Activated CD4-positive, alpha-beta T cell treated with anti-CD3 and anti-CD28 coated beads for 4 hours (primary cell): ENCODE measurements around the gene WNT11.
"Not testable (repeated sequence)": the region's sequence is repeated elsewhere in the genome, so short reads cannot be mapped to it uniquely, and the experiment has no call there.

Source experiments
- DNase-seq, 2 donors: peaks; one replicate each; pipeline ENCODE4 v3.0.0-alpha.2; 2020

Gene WNT11

DNA sequence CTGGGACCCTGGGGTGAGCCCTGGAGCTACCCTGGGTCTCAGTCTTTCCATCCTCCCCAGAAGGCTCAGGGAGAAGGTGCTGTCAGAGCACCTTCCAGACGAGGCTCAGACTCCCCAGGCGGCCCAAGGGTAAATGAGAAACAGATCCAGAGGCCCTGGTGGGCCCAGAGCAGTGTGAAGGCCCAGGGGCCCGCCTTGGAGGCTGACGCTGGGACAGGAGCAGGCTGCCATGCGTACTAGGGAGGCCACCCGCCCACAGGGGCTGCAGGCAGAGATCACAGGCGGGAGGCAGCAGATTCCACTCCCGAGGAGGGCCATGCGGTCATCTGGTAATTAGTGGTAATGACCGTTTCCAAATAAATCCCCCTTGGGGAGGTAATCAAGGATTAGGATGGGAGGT is 5.2 kb downstream of the WNT11 start:
- no peak for DNase-seq

DNA sequence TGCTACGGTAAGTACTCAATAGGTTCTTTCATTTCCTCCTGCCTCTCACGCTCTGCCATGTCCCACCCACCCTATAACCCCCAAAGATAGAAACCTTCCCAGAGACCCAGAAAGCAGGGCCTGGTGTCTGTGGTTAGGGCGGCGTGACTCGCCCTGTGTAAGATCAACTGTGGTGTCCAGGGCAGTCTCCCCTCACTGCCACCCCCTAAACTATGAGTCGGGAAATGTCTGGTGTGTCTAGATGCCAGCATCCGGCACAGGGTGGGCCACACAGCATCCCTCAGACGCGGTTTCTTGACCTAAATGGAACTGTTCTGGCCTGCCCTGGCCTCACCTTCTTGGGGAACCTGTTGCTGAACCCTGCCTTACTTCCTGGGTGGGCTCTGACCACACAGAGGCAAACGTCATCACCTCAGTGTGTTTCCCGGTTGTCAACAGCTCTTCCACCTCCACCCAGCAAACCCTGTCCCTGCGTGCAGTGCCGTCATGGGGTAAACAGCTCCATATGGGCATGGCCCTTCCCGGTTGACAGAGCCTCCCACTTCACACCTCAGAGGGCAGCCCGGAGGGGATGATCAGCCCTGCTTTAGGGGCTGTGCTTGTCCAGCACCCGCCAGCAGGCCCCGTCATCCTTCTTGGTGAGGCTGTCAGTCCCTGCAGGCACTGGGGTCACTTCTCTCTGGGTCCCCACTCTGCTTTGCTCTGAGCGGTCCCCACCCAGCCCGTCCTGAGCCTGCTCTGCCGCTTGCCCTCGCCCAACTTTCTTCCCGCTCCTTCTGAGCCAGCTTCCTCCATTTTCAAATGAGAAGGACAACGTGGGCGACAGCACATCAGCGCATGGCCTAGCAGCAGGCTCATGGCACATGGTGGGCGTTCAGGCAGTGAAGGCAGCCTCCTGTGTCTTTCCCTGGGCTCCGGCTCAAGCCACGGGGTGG is 6.0 kb downstream of the WNT11 start:
- DNase-seq: no peak

DNA sequence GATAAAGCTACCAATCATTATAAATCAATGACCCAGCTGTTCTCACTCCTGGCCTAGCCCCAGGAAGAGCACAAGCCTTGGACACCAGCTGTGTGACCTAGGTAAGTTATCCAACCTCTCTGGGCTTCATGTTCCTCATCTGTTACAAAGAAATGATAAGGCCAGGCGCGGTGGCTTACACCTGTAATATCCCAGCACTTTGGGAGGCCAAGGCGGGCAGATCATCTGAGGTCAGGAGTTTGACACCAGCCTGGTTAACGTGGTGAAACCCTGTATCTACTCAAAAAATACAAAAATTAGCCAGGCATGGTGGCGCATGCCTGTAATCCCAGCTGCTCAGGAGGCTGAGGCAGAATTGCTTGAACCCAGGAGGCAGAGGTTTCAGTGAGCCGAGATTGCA is 7.6 kb downstream of the WNT11 start:
- not testable (repeated sequence) for DNase-seq

DNA sequence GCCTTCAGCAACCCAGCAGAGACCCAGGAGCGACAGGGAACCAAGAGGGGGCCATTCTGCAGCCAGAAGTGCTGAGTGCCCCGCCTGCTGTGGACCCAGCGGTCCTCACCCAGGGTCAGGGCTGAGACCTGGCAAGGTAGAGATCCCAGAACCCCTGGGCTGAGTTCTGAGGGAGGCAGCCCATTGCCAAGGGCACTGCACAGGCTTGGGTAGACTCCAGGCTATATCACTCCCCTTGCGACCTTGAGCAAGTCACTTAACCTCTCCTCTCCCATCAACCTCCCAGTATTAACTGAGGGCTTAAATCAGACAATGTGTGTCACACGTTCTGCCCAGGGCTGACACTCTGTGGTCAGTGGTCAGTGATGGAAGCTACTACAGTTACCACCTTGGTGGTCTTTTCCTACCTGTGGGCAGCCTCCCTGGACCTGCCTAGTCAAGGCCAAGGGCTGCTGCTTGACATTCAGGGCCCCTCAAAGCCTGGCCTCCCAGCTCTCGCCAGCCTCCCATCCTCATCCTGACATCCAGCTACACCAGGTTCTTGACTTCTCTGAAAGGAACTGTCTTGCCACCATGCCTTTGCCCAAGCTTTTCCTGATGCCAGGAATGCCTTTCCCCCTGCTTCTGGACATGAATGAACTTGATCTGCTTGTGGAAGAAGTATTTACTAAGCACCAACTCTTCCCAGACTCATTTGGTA is 8.2 kb downstream of the WNT11 start:
- DNase-seq: no peak

DNA sequence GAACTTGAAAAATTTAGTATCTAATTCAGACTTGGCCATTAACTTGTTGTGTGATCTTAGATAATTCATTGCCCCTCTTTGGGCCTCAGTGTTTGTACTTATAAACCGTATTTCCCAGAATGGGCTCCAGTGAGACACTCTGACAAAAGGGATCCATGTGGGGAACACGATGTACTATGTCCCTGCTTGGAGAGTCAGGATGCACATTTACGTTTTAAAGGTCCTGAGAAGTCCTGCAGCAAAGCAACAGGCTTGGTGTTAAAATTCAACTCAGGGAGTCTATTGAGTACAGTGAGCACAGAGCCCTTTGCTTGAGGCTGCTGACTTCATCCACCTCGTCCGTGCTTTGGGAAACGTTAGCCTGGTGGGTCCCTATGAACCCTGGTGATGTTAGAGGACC is 9.0 kb downstream of the WNT11 start:
- DNase-seq: no peak

DNA sequence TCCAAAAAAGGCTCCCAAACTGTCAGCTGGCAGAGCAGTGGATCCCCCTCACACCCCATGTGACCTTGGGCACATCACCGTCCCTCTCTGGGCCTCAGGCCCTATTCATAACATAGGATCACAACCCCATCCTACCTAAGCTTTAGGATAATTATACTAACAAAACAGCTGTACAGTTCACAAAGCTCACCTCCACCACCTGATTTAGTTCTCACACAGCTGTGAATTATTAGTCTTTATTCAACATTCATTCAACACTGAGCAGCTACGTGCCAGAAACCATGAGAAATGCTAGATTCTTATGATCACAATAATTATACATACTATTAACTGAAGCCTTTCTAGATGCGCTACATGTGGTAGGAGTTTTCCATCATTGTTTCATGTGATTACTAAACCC is 9.5 kb downstream of the WNT11 start:
- DNase-seq: no peak

DNA sequence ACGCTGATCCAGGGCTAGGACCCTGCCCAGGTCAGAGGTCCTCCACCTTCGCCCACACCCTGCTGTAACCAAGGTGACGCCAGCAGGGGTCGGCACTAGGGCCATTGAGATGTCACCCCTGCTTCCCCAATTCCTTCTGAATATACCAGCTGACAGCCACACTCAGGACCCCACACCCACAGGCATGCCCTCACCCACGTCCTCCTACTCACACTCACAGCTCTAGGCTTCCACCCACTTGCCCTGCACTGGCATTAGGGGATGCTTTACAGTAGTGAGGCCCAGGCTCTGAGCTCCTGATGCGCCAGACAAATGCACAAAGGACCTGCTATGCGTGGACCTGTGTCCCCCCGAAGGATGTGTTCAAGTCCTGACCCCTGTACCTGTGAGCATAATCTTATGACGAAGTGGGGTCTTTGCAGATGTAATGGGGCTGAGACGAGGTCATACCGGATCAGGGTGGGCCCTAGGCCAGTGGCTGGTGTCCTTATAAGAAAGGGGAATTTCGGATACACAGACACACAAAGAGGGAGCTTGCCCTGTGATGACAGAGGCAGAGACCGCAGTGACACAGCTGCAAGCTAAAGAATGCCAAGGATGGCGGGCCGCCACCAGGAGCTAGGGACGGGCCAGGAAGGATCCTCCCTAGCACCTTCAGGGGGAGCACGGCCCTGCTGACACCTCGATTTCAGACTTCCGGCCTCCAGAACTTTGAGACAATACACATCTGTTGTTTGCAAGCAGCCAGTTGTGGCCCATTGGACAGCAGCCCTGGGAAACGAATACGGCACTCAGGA is 11.2 kb downstream of the WNT11 start:
- no peak for DNase-seq

DNA sequence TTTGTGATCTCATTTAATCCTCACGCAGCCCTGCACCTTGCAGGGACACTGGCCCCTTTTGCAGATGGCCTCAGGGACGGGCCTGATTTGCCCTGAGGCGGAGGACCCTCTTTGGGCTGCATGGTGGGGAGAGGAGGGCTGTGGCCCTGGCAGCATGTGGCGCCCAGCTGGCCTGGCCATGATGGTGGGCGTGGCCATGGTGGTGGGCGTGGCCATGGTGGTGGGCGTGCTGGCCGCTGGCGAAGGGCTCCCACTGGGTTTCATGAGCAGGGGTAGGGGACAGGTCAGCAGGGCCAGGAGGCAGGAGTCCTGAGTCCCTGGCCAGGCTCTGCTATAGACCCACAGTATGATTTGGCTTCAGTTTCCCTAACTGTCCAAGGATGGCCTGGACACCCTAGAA is 13.1 kb downstream of the WNT11 start:
- no peak for DNase-seq

DNA sequence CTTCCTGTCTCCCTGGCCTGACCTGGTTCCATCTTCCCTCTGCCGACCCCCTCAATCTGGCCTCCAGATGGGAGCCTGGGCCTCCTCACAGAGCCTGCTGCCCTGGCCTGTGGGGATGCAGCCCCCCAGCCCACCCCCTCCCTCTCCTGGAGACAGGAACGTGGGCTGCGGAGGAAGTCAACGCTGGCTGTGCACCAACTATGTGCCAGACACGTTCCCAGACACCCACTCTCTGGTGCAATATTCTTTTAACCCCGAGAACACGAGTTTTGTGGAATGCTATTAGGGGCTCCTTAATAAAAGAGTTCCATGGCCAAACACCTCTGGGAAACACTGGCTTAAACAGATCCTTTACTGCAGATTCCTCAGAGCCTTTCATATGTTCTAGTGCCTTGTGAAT is 15.9 kb downstream of the WNT11 start:
- no peak for DNase-seq

DNA sequence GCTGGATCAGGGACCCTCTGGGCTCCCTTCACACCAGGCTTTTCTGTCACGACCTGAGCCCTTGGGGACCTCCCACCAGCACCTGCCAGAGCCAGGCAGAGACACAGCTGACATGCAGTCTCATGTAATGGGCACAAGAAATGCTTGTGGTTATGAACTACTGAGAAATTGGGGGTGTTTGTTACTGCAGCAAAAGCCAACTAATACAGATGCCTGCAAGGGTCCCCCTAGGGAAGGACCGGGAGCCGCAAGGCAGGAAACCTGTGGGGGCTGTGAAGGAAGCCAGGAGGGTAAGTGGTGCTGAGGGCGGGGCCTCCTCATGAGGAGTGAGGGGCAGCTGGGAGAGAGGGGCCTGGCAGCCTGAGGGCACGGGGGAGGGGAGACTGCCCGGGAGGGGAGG is 16.6 kb downstream of the WNT11 start:
- DNase-seq: no peak

DNA sequence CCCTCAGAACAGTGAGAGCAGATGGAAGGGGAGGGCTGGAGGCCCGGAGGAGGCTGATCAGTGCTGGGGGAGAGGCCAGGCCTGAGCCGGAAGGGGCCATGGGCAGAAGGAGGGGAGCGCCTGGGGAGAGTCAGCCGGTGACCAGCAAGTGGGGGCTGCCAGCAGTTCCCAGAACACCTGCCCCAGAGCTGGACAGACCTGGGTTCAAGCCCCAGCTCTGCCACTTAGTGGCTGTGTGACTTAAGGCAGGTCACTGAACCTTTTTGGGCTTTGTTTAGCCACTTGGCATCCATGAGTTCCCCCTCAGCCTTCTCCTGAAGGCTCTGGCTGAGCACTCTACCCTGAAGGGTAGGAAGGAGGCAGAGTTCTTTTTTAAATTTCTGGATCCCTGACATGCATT is 17.4 kb downstream of the WNT11 start:
- no peak for DNase-seq

DNA sequence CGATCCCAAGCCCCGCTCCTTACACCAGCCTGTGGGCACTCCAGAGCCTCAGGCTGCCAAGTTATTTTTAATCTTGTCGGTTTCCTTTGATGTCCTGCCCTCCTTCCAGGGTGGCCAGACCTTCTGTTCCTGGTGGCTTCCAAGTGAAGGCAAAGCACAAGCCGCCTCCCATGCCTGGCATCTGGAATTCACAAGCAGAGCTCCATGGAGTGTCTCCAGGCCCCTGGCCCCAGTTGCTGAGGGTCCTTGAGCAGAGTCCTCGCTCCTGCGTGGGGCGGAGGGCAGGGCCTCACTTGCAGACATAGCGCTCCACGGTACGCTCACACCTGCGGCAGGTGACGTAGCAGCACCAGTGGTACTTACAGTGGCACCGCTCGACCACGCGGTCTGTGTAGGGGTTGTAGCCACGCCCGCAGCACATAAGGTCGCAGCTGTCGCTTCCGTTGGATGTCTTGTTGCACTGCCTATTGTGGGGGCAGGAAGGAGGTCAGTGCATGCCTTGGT is 19.5 kb downstream of the WNT11 start:
- DNase-seq: no peak

DNA sequence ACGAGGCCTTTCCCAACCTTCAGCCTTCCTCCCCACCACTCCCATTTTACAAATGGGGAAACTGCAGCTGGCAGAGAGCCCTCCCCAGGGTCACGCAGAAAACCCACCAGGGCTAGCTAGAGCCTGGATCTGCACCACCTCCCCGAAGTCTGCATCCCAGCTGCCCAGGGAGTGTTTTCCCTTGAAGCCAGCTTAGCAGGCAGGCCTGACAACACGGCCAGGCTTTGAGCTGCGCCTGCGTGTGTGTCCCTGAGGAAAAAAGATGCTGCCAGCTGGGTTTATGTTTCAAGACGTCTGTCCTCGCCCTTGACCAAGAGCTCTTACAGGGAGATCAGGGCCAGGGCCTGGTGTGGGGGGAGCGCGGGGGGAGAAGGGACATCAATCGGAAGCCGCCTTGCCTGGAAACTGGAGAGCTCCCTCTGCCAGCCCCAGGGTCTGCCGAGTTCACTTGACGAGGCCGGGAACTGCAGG is 20.3 kb downstream of the WNT11 start:
- no peak for DNase-seq

DNA sequence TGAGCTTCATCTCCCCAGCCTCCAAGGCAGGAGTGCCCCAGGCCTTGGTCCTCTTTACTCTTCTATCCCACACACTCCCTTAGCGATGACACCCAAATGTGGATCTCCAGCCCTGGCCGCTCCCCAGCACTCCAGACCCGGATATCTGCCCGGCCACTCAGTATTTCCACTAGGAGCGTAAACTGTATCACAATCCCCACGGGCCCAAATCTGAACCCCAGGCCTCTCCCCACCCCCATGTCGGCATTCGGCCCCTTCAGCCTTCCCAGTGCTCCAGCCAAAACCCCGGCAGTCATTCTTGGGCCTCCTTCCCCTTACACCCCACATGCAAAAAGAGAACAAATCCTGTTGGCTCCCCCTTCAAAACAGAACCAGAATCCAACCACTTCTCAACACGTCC is 20.8 kb downstream of the WNT11 start:
- DNase-seq: no peak

DNA sequence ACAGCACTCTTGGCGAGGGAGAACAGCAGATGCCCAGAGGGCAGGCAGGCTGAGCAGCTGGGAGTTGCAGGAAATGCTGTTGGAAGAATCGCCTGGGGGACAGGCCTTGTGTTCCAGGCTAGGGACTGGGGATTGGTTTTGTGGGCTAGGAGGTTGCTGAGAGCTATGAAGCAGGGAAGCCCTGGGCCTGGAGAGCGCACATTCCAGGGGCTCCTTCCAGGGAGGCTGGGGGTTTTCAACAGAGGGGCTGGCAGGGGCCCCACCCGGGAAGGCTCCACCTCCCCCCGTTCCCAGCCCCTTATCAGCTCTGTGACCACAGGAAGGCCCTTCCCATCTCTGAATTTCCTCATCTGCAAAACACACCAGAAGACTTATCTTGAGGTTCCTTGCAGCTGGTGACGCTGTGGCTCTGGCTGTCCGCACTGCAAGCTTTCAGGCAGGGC is 21.7 kb downstream of the WNT11 start:
- no peak for DNase-seq

DNA sequence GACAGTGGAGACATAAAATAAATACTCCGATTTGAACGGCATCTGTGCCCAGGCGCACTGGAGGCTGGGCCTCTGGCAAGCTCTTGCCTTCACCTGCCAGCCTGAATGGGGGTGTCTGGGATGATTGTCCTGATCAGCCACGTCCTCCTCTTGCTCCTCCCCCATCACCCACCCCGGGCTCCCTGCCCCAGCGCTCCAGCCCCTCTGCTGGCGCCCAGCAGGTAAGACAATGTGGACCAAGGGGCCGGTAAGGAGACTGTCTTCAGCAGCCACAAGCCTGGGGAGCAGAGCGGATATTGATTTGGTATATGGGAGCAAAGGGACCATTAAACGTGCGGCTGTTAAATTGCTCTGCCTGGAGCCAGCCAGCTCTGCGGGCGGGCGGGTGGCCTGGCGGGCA is 24.9 kb downstream of the WNT11 start:
- no peak for DNase-seq

DNA sequence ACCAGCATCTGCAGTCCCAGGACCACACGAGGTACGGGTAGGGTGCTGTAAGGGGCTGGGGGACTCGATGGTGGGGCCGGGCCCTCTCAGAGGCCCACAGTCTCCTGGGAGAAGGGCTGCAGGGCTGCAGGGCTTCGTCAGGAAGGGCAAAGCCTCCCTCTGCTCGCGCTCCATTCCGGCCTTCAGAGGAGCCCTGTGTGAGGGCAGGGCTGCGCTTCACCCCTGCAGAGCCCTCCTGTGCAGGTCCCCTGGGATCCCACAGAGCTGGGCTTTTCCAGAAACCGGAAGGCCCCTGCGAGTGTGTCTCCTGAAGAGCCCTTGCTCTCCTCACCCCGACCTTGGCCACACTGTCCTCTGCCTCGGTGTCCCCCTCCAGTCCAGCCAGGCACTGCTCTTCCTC is 27.2 kb downstream of the WNT11 start:
- no peak for DNase-seq

DNA sequence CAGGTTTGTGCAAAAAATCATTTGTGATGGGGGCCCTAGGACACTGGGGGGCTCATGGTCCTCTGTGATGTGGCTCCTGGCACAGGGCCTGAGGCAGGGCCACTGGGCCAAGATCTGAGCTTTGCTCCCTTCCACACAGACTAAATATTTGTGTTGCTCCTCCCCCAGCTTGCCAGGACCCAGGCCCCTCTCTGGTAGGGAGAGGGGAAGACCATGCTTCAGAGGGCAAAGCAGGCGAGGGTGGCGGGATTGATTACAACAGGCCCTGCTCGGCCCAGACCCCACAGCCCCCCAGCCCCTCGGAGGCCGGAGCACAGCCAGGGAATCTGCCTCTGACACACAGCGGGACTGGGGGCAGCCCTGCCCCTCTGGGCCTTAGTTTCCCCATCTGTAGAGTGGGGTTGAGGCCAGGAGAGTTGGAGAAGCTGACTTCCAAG is 29.0 kb downstream of the WNT11 start:
- no peak for DNase-seq

DNA sequence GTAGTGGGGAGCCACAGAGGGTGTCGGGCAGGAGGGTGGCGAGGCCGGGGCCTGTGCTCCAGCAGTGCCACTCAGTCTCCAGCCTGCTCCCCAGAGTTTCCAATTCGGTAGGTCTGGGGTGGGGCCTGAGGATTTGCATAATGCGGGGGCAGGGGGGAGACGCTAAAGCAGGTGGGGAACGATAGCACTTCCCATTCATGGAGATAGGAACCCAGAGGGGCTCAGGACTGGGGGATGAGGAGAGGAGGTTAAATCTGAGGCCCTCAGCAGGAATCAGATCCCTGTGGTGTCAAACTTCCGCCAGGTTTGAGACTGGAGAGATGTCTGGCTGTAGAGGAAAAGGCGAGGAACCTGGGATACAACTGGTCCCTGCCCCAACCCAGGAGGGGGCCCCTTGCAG is 29.8 kb downstream of the WNT11 start:
- DNase-seq: no peak

DNA sequence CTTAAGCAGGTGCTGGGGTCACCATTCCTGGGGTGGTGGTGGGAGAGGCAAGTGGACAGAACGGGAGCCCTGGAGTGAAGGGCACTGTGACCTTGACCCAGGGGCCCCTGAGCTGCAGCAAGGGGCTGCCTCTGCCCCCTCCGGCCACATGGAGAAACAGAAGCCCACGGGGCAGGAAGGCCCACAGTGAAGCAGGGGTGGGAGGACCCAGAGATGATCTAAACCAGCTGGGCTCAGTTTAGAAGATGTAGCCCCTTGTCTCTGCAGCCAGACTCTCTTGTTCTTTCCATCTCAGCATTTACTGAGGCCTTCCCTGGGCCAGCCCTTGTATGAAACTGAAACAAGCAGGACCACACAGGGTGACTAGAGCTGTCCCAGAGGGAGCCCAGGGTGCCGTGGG is 30.5 kb downstream of the WNT11 start:
- DNase-seq: no peak

DNA sequence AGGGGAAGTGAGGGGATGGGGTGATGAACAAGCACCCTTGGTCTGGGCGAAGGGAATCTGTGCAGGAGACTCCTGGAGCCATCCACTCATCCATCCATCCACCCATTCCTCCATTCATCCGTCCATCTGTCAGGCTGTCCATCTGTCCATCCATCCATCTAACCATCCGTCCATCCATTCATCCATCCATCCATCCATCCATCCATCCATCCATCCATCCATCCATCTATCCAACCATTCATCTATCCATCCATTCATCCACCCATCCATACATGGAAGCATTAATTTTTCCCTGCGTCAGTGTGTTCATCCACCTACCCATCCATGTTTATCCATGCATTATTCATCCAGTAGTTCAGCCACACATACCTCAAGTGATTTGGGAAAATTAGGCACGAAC is 32.0 kb downstream of the WNT11 start:
- DNase-seq: no peak

DNA sequence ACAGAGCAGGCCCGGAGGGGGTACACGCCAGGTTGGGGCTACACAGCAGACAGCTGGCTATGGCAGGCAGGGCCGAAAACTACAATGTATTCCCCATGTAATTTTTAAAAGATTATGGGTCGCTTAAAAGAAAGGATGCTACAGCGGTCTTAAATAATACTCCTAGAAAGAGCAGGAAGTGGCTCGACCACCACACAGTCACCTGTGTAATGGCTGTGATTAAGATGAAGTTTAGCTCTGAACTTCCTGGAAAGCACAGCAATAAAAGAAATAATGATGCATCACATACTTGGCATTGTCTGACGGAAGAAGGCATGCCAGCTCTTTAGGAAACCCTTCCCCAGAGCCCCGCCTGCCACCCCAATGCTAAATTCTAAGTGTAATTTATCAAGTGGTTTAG is 32.6 kb downstream of the WNT11 start:
- DNase-seq: no peak

DNA sequence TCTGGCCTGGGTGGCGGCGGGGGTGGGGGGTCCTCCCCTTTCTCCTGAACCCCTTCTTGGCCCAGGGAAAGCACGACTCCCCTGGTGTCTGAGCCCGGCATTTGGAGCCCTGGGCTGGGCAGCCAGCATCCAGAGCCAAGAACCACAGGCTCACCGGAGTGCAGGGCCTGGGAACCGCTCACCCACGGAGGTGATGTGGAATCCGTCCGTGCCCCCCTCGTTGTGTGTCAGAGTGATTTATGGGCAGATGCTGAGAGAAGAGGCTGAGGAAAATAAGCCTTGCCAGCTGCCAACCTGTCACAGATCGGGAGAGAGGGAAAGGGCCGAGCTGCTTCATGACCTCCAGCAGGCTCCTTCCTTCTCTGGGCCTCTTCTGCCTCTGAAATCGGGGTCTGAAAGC is 33.7 kb downstream of the WNT11 start:
- DNase-seq: no peak
